Trophoblast cell (in vitro differentiated cells and primary cell): ENCODE measurements around the gene TPBG.

Source experiments
- DNase-seq, 2 donors: peaks; one replicate each; pipeline ENCODE4 v3.0.0-alpha.2; 2016
- H2AFZ ChIP-seq: 2 replicates; pipeline ENCODE4 v1.6.1; 2013; ENCODE audit warnings: low read length, moderate library complexity, mild to moderate bottlenecking; ENCODE audit not compliant: insufficient read depth, poor library complexity
- H2AK5ac ChIP-seq: 2 replicates; pipeline ENCODE4 v1.6.1; 2013; ENCODE audit warnings: mild to moderate bottlenecking, low read length
- H2BK120ac ChIP-seq: 2 replicates; pipeline ENCODE4 v1.6.1; 2013; ENCODE audit warnings: low read length, mild to moderate bottlenecking, moderate library complexity; ENCODE audit not compliant: insufficient read depth, poor library complexity
- H2BK12ac ChIP-seq: 2 replicates; pipeline ENCODE4 v1.6.1; 2013; ENCODE audit warnings: mild to moderate bottlenecking, low read length, moderate library complexity
- H2BK5ac ChIP-seq: 2 replicates; pipeline ENCODE4 v1.6.1; 2013; ENCODE audit warnings: low read length, low read depth, moderate library complexity, mild to moderate bottlenecking; ENCODE audit not compliant: poor library complexity
- H3K14ac ChIP-seq: 2 replicates; pipeline ENCODE4 v1.6.1; 2013; ENCODE audit warnings: mild to moderate bottlenecking, low read length
- H3K18ac ChIP-seq: 2 replicates; pipeline ENCODE4 v1.6.1; 2013; ENCODE audit warnings: mild to moderate bottlenecking, low read length
- H3K23ac ChIP-seq: 2 replicates; pipeline ENCODE4 v1.6.1; 2013; ENCODE audit warnings: low read length
- H3K27ac ChIP-seq: 2 replicates; pipeline ENCODE4 v1.5.1; 2013; ENCODE audit warnings: low read depth, mild to moderate bottlenecking, inconsistent platforms, low read length, moderate library complexity
- H3K27me3 ChIP-seq: 2 replicates; pipeline ENCODE4 v1.6.1; 2013; ENCODE audit warnings: inconsistent platforms, mild to moderate bottlenecking, low read length, moderate library complexity; ENCODE audit not compliant: insufficient read depth
- H3K36me3 ChIP-seq, 2 experiments: 1 replicate in 1 of 2; 2 replicates in 1 of 2; pipeline ENCODE4 v1.6.1; 2013; ENCODE audit warnings: low read length in 2 of 2, mild to moderate bottlenecking in 2 of 2, moderate library complexity in 1 of 2; ENCODE audit not compliant: insufficient read depth in 2 of 2, control insufficient read depth in 1 of 2
- H3K4ac ChIP-seq: 2 replicates; pipeline ENCODE4 v1.6.1; 2013; ENCODE audit warnings: low read depth, mild to moderate bottlenecking, low read length, moderate library complexity
- H3K4me1 ChIP-seq, 2 experiments: 1 replicate in 1 of 2; 2 replicates in 1 of 2; pipeline ENCODE4 v1.6.1; 2013; ENCODE audit warnings: low read length in 2 of 2, mild to moderate bottlenecking in 2 of 2, moderate library complexity in 1 of 2; ENCODE audit not compliant: insufficient read depth in 2 of 2, control insufficient read depth in 1 of 2
- H3K4me2 ChIP-seq: 2 replicates; pipeline ENCODE4 v1.6.1; 2013; ENCODE audit warnings: inconsistent platforms, mild to moderate bottlenecking, low read length, moderate library complexity
- H3K4me3 ChIP-seq: 2 replicates; pipeline ENCODE4 v1.5.1; 2013; ENCODE audit warnings: mild to moderate bottlenecking, low read depth, low read length, inconsistent platforms
- H3K79me1 ChIP-seq: one replicate; pipeline ENCODE4 v1.6.1; 2013; ENCODE audit warnings: low read length
- H3K79me2 ChIP-seq: 2 replicates; pipeline ENCODE4 v1.6.1; 2013; ENCODE audit warnings: low read length, mild to moderate bottlenecking; ENCODE audit not compliant: control insufficient read depth, insufficient read depth, poor library complexity
- H3K9ac ChIP-seq: 2 replicates; pipeline ENCODE4 v1.6.1; 2013; ENCODE audit warnings: mild to moderate bottlenecking, low read length
- H3K9me3 ChIP-seq: 2 replicates; pipeline ENCODE4 v1.6.1; 2013; ENCODE audit warnings: low read depth, mild to moderate bottlenecking, control low read depth, inconsistent platforms, low read length; ENCODE audit not compliant: insufficient read depth
- H4K12ac ChIP-seq: 2 replicates; pipeline ENCODE4 v1.6.1; 2013; ENCODE audit warnings: low read depth, mild to moderate bottlenecking, low read length, moderate library complexity
- H4K8ac ChIP-seq: 2 replicates; pipeline ENCODE4 v1.6.1; 2013; ENCODE audit warnings: low read depth, mild to moderate bottlenecking, low read length, moderate library complexity
- H4K91ac ChIP-seq: one replicate; pipeline ENCODE4 v1.6.1; 2013; ENCODE audit warnings: low read depth, mild to moderate bottlenecking, low read length, moderate library complexity
- WGBS: extraction: QIAGEN DNeasy Blood & Tissue Kit; methylation state at CpG from one replicate; pipeline ENCODE4 v1.1.7; 2013; ENCODE audit warnings: missing lambda C conversion rate; ENCODE audit not compliant: insufficient read length, insufficient coverage; ENCODE audit errors: extremely low coverage; 5-methylcytosine and 5-hydroxymethylcytosine counted together

The TPBG gene

GRCh38 chr6:82376636-82377035 is 13.0 kb downstream of the TPBG start:
- H3K36me3 ChIP-seq: no peaks in the 10 kb centered on the region
- no peak overlapping the region for H3K4ac ChIP-seq
- H3K4me2 ChIP-seq: no peak overlapping the region
- no peak for DNase-seq
- no peak overlapping the region for H3K27ac ChIP-seq
- no peak overlapping the region for H3K23ac ChIP-seq
- no peak overlapping the region for H2BK5ac ChIP-seq
- H2BK120ac ChIP-seq: no peak overlapping the region
- H3K4me3 ChIP-seq: no peak overlapping the region
- no peak overlapping the region for H2AFZ ChIP-seq
- H3K14ac ChIP-seq: no peak overlapping the region
- H3K4me1 ChIP-seq: no peaks in the 10 kb centered on the region
- no peak overlapping the region for H3K9ac ChIP-seq
- H2BK12ac ChIP-seq: no peak overlapping the region
- no peaks in the 10 kb centered on the region for H3K79me2 ChIP-seq
- H4K12ac ChIP-seq: no peak overlapping the region
- no peaks in the 10 kb centered on the region for H3K79me1 ChIP-seq
- H3K9me3 ChIP-seq: peaks cover 5% of the 10 kb centered on the region
- H4K91ac ChIP-seq: no peak overlapping the region
- no peaks in the 10 kb centered on the region for H3K27me3 ChIP-seq
- no peak overlapping the region for H3K18ac ChIP-seq
- no peak overlapping the region for H4K8ac ChIP-seq
- H2AK5ac ChIP-seq: no peak overlapping the region

GRCh38 chr6:82380566-82381185 is 17.1 kb downstream of the TPBG start:
- no peak overlapping the region for H3K4me3 ChIP-seq

GRCh38 chr6:82381278-82381677 is 17.7 kb downstream of the TPBG start:
- no peaks in the 10 kb centered on the region for H3K79me1 ChIP-seq
- no peak overlapping the region for H2BK12ac ChIP-seq
- H3K79me2 ChIP-seq: no peaks in the 10 kb centered on the region
- H2AFZ ChIP-seq: no peak overlapping the region
- H3K9me3 ChIP-seq: peaks cover 3% of the 10 kb centered on the region
- no peak overlapping the region for H2BK5ac ChIP-seq
- H3K4me1 ChIP-seq: no peaks in the 10 kb centered on the region
- no peak overlapping the region for H4K12ac ChIP-seq
- no peak overlapping the region for H3K9ac ChIP-seq
- H2BK120ac ChIP-seq: no peak overlapping the region
- H3K4ac ChIP-seq: no peak overlapping the region
- no peak overlapping the region for H3K18ac ChIP-seq
- DNase-seq: no peak
- no CpG with 5 or more reads among the region's 1 CpG for WGBS
- H3K23ac ChIP-seq: no peak overlapping the region
- H3K4me3 ChIP-seq: no peak overlapping the region
- H3K36me3 ChIP-seq: no peaks in the 10 kb centered on the region
- no peak overlapping the region for H2AK5ac ChIP-seq
- no peak overlapping the region for H4K91ac ChIP-seq
- no peak overlapping the region for H3K4me2 ChIP-seq
- H3K14ac ChIP-seq: no peak overlapping the region
- no peak overlapping the region for H3K27ac ChIP-seq
- H4K8ac ChIP-seq: no peak overlapping the region
- H3K27me3 ChIP-seq: no peaks in the 10 kb centered on the region

More at GRCh38 chr6:82380566-82381185, 17.1 kb downstream of the TPBG start:
- Histone ChIP-seq H3K14ac (no peak overlapping the region), H3K18ac (no peak overlapping the region), H3K79me2 (no peaks in the 10 kb centered on the region), H3K4me1 (no peaks in the 10 kb centered on the region), H3K4ac (no peak overlapping the region), H3K9ac (no peak overlapping the region), H3K27ac (no peak overlapping the region), H2BK12ac (no peak overlapping the region), H2AFZ (no peak overlapping the region), H2BK5ac (no peak overlapping the region), H4K8ac (no peak overlapping the region), H3K79me1 (no peaks in the 10 kb centered on the region), H4K91ac (no peak overlapping the region), H2AK5ac (no peak overlapping the region), H3K23ac (no peak overlapping the region), H3K27me3 (no peaks in the 10 kb centered on the region), H2BK120ac (no peak overlapping the region), H3K9me3 (peaks cover 5% of the 10 kb centered on the region), H4K12ac (no peak overlapping the region), H3K36me3 (no peaks in the 10 kb centered on the region), H3K4me2 (no peak overlapping the region)
- WGBS: no CpG with 5 or more reads among the region's 9 CpGs
- no peak for DNase-seq

- H3K4me2 ChIP-seq: no peak overlapping the region
- no peaks in the 10 kb centered on the region for H3K9me3 ChIP-seq
- H3K79me2 ChIP-seq: no peaks in the 10 kb centered on the region
- no peak overlapping the region for H3K4me3 ChIP-seq
- no peak overlapping the region for H2AK5ac ChIP-seq
- no peak overlapping the region for H4K12ac ChIP-seq
- no peaks in the 10 kb centered on the region for H3K36me3 ChIP-seq
- no peak overlapping the region for H2BK5ac ChIP-seq
- H2BK12ac ChIP-seq: no peak overlapping the region
- H3K4ac ChIP-seq: no peak overlapping the region
- H4K8ac ChIP-seq: no peak overlapping the region
- H3K4me1 ChIP-seq: no peaks in the 10 kb centered on the region
- H3K14ac ChIP-seq: no peak overlapping the region
- no peak overlapping the region for H3K27ac ChIP-seq
- no peaks in the 10 kb centered on the region for H3K27me3 ChIP-seq
- H3K18ac ChIP-seq: no peak overlapping the region
- H2AFZ ChIP-seq: no peak overlapping the region
- H3K9ac ChIP-seq: no peak overlapping the region
- H2BK120ac ChIP-seq: no peak overlapping the region
- H3K79me1 ChIP-seq: no peaks in the 10 kb centered on the region
- WGBS: no CpG with 5 or more reads among the region's 3 CpGs
- H3K23ac ChIP-seq: no peak overlapping the region
- DNase-seq: no peak
- no peak overlapping the region for H4K91ac ChIP-seq
Observed at GRCh38 chr6:82385102-82385501, 21.5 kb downstream of the TPBG start.
